Suprapubic skin (tissue), 4 donors: ENCODE results near the gene MBOAT2. TPM values are rescaled to one million over a fixed set of nuclear protein-coding genes. Genes with fewer than 3 reads are reported as not detected.

Experiments used
- DNase-seq, 2 donors: peaks; one replicate each; pipeline ENCODE4 v3.0.0-alpha.2; 2019; ENCODE audit warnings: low spot score in 2 of 2
- H3K27ac ChIP-seq: fragments of 200-600 bp; sonication (generic); one replicate; pipeline ENCODE4 v1.5.1; 2019
- H3K27me3 ChIP-seq: fragments of 200-600 bp; sonication (generic); one replicate; pipeline ENCODE4 v1.5.1; 2019
- H3K36me3 ChIP-seq: fragments of 200-600 bp; sonication (generic); one replicate; pipeline ENCODE4 v1.5.1; 2019
- H3K4me1 ChIP-seq: fragments of 200-600 bp; sonication (generic); one replicate; pipeline ENCODE4 v1.5.1; 2019
- H3K4me3 ChIP-seq: fragments of 200-600 bp; sonication (generic); one replicate; pipeline ENCODE4 v1.5.1; 2019; ENCODE audit warnings: mild to moderate bottlenecking
- H3K9me3 ChIP-seq: fragments of 200-600 bp; sonication (generic); one replicate; pipeline ENCODE4 v1.5.1; 2019
- CTCF ChIP-seq, 2 donors: fragments of 200-600 bp in 1 of 2; fragments of 450-650 bp in 1 of 2; sonication (generic) in 1 of 2; IDR thresholded peaks; one replicate each; pipeline ENCODE4 v1.5.1; 2016 to 2019; ENCODE audit warnings: antibody characterized with exemption in 2 of 2, mild to moderate bottlenecking in 1 of 2, moderate library complexity in 1 of 2
- EP300 ChIP-seq: sonication (generic); formaldehyde crosslinking; IDR thresholded peaks from one replicate; pipeline ENCODE4 v1.6.1; 2017; ENCODE audit warnings: antibody characterized with exemption
- POLR2A ChIP-seq, 2 donors: fragments of 450-650 bp; IDR thresholded peaks; one replicate each; pipeline ENCODE4 v1.6.1; 2017; ENCODE audit warnings: antibody characterized with exemption in 2 of 2, mild to moderate bottlenecking in 2 of 2, moderate library complexity in 2 of 2
- POLR2AphosphoS5 ChIP-seq, 3 donors: sonication (generic); formaldehyde crosslinking; IDR thresholded peaks; one replicate each; pipeline ENCODE4 v1.6.1; 2017; ENCODE audit warnings: antibody characterized with exemption in 3 of 3
- WGBS: methylation state at CpG from one replicate; pipeline ENCODE4 v1.1.5; 2018; 5-methylcytosine and 5-hydroxymethylcytosine counted together
- total RNA-seq, 4 donors: library from RNA; depleted of rRNA; stranded (reverse); fragments of >200 nt; gene quantifications; one replicate each; pipeline ENCODE4 v1.1.0, GENCODE V29; 2016

MBOAT2 gene
- total RNA-seq, 4 donors from 2014 or later = 44.4 to 55.8 (median 51.1) TPM

- H3K9me3 ChIP-seq = no peaks in the 10 kb centered on the region
- TF ChIP-seq CTCF (IDR thresholded peaks at IDR 0.05) = no peak
- no peak for TF ChIP-seq POLR2A (IDR thresholded peaks at IDR 0.05)
- no peak for TF ChIP-seq EP300
- no peak for TF ChIP-seq POLR2AphosphoS5 (IDR thresholded peaks at IDR 0.05)
- no peak overlapping the region for H3K4me3 ChIP-seq
- no peaks in the 10 kb centered on the region for H3K27me3 ChIP-seq
- H3K27ac ChIP-seq = no peak overlapping the region
- DNase-seq = no peak
- H3K4me1 ChIP-seq = peaks cover 3% of the 10 kb centered on the region
- H3K36me3 ChIP-seq = peaks cover 2% of the 10 kb centered on the region
- WGBS = 87% methylated on average over 4 of the region's 4 CpGs
Observed at GRCh38 chr2:8877332-8877731, 126.2 kb downstream of the MBOAT2 start.

GRCh38 chr2:8876628-8877027 lies 126.9 kb downstream of the MBOAT2 start:
- H3K4me3 ChIP-seq = no peak overlapping the region
- H3K36me3 ChIP-seq = peaks cover 2% of the 10 kb centered on the region
- no peaks in the 10 kb centered on the region for H3K27me3 ChIP-seq
- H3K27ac ChIP-seq = no peak overlapping the region
- TF ChIP-seq POLR2A (IDR thresholded peaks at IDR 0.05) = no peak
- no peak for TF ChIP-seq EP300
- TF ChIP-seq CTCF (IDR thresholded peaks at IDR 0.05) = no peak
- no peak for TF ChIP-seq POLR2AphosphoS5 (IDR thresholded peaks at IDR 0.05)
- H3K4me1 ChIP-seq = peaks cover 3% of the 10 kb centered on the region
- no peak for DNase-seq
- no peaks in the 10 kb centered on the region for H3K9me3 ChIP-seq

GRCh38 chr2:8872821-8873432 lies 130.6 kb downstream of the MBOAT2 start:
- WGBS = 55% methylated on average over 11 of the region's 11 CpGs
- Histone ChIP-seq H3K4me1 (peaks cover 3% of the 10 kb centered on the region), H3K9me3 (no peaks in the 10 kb centered on the region), H3K36me3 (peaks cover 2% of the 10 kb centered on the region), H3K4me3 (no peak overlapping the region), H3K27me3 (no peaks in the 10 kb centered on the region), H3K27ac (no peak overlapping the region)
- TF ChIP-seq POLR2A (IDR thresholded peaks at IDR 0.05) = no peak
- no peak for TF ChIP-seq POLR2AphosphoS5 (IDR thresholded peaks at IDR 0.05)
- no peak for TF ChIP-seq EP300
- peak in 1 of 2 donors; percentile 5 for TF ChIP-seq CTCF (IDR thresholded peaks at IDR 0.05)
- DNase-seq = no peak

GRCh38 chr2:8870441-8870840 lies 133.0 kb downstream of the MBOAT2 start:
- Histone ChIP-seq H3K27me3 (no peaks in the 10 kb centered on the region), H3K4me1 (peaks cover 3% of the 10 kb centered on the region), H3K9me3 (no peaks in the 10 kb centered on the region), H3K36me3 (no peaks in the 10 kb centered on the region), H3K27ac (no peak overlapping the region), H3K4me3 (no peak overlapping the region)
- TF ChIP-seq CTCF (IDR thresholded peaks at IDR 0.05) (no peak), POLR2AphosphoS5 (IDR thresholded peaks at IDR 0.05) (no peak), EP300 (no peak), POLR2A (IDR thresholded peaks at IDR 0.05) (no peak)
- DNase-seq = no peak
- 84% methylated on average over 2 of the region's 2 CpGs for WGBS

GRCh38 chr2:8867363-8867762 lies 136.1 kb downstream of the MBOAT2 start:
- no peaks in the 10 kb centered on the region for H3K4me1 ChIP-seq
- WGBS = 67% methylated on average over 3 of the region's 3 CpGs
- DNase-seq = no peak

More at GRCh38 chr2:8867363-8867762, 136.1 kb downstream of the MBOAT2 start:
- Histone ChIP-seq H3K27ac (no peak overlapping the region), H3K4me3 (no peak overlapping the region), H3K27me3 (no peaks in the 10 kb centered on the region), H3K9me3 (no peaks in the 10 kb centered on the region), H3K36me3 (no peaks in the 10 kb centered on the region)
- TF ChIP-seq POLR2AphosphoS5 (IDR thresholded peaks at IDR 0.05) (no peak), CTCF (IDR thresholded peaks at IDR 0.05) (no peak), POLR2A (IDR thresholded peaks at IDR 0.05) (no peak), EP300 (no peak)
